AG09309 (cell line): ENCODE results near the gene TMEM9B.
A peak's percentile ranks its signal among the peaks of the same experiment; 100 is the strongest.

Source experiments
- DNase-seq: peaks from one replicate; pipeline ENCODE4 v3.0.0-alpha.2; 2010; ENCODE audit warnings: low read depth
- H3K4me3 ChIP-seq: 2 replicates; pipeline ENCODE4 v1.5.1; 2011; ENCODE audit warnings: mild to moderate bottlenecking, low read depth, low read length, moderate library complexity; ENCODE audit not compliant: control insufficient read depth
- CTCF ChIP-seq: IDR thresholded peaks from 2 replicates; pipeline ENCODE4 v1.5.1; 2011; ENCODE audit warnings: mild to moderate bottlenecking, low read depth, low read length, inconsistent platforms; ENCODE audit not compliant: insufficient read depth, control insufficient read depth; ENCODE audit errors: missing control alignments

Gene TMEM9B

DNA sequence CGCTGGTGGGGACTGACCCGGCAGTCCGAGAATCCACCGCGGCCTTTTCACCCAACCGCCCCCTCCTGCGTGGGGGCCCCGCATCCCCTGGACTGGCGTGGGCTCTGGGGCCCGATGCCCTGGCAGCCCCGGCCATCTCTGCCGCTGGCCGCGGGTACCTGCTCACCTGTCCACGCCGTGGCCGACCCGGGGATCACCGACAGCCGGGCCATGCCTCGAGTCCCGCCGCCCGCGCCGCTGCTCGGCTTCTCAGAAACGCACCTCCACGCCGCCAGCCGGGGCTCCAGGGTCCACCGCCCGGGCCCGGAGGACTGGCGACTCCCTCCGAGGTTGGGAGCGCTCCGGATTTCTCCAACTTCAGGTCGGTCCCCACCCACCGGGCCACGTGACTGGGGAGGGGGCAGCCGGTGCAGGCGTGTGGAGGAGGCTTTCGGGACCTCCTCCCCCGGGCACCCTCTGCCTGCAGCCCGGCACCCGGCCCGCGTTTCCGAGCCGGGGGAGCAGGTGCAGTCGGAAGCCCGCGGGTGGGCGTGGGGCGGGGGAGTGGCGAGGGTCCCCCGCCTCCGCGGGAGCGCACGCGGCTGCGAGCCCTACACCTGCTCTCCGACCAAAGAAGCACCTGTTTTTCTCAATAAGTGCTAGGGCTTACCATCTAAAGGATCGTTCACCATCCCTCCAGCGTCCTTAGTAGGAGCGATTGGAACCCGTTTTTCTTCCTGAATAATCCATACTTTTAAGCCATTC lies 40.1 kb upstream of the TMEM9B start:
- H3K4me3 ChIP-seq, result peak overlapping the region; percentile 44
- TF ChIP-seq CTCF, result no peak
- no peak for DNase-seq

DNA sequence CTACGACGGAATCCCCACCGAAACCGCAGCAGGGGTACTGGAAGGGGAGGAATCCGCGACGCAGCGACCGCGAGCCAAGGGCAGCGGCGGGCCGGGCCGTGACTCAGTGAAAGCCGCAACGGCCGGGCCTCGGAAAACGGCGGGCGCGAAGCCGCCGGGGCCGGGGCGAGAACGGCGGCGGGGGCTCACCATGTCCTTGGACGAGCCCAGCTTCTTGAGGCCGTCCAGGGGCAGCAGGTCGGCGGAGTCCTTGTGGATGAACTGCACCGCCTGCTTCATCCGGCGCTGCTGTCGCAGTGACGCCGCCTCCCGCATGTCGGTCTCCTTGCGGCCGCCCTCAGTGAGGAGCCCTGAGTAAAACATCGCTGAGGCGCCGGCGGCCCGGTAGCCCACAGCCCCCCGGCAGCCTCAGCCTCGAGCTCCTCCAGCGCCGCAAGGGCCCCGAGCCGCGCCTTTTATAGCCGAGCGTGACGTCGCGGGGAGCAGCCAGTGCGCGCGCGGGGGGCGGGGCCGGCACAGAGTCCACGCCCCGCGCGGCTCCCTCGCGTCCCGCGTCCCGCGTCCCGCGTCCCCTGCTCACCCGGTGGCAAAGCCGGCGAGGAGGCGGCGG lies 39.4 kb upstream of the TMEM9B start, which contains the start of gene NRIP3:
TSS of gene NRIP3 (minus strand) at position 429 of the 610 bp plus-strand sequence. CDS start at position 363, 66 bp downstream.
- DNase-seq, result no peak
- no peak for TF ChIP-seq CTCF
- peak within 1 kb of the TSS; percentile 44 for H3K4me3 ChIP-seq

DNA sequence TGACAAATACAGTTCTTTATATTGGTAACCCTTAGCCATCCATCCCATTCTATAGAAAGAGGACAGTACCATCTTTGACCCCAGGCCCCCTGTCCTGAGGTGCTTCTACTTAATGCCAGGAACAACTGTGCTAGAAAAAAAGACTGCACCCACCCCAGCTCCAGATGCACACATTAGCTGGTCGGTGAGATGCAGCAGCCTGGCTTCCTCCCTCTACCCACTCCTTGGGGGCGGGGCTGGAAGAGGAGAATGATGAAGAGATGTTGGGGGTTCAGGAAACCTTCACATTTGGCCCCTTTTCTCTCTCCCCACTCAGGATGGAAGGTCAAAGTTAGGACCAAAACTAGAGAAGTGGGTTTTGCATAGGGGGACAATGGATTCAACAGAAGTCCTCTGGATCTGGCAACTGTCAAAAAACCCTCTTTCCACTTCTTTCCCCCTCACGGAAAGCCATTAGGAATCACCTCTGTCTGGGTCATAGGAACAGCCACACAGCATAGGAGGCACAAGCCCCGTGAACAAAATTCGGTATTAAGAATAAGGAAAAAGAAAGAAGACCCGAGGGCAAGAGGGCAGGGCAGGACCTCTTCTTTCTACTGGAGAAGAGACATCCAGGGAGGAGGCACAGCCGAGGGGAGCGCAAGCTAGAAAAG lies 38.8 kb upstream of the TMEM9B start:
- peak overlapping the region; percentile 44 for H3K4me3 ChIP-seq
- no peak for DNase-seq
- no peak for TF ChIP-seq CTCF

GRCh38 chr11:9001736-9002135 lies 37.5 kb upstream of the TMEM9B start:
- no peak for TF ChIP-seq CTCF
- DNase-seq, result peak; percentile 48
- H3K4me3 ChIP-seq, result no peak overlapping the region

- TF ChIP-seq CTCF, result no peak
- no peak overlapping the region for H3K4me3 ChIP-seq
- no peak for DNase-seq
Observed at GRCh38 chr11:8998017-8998416, 33.8 kb upstream of the TMEM9B start.

DNA sequence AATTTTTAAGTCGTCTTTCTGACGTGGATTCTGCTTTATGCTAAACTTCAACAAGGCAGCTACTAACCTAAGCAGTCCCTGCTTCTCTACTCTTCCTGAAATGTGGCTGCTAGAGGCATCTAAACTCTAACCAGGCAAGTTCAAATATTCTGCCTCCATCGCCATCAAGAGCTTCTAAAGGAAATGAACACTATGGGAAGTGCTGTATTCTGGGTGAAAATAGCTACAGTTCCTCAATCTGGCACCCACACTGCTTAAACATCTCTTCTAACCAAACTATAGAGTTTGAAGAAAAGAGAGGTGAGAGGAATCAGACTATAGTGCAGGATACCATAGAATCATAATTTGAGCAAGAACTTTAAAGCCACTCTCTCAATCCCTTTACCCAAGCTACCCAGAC lies 33.2 kb upstream of the TMEM9B start:
- no peak for TF ChIP-seq CTCF
- no peak for DNase-seq
- no peak overlapping the region for H3K4me3 ChIP-seq
